Measurements from ENCODE around the gene SLC6A3. TPM values are rescaled to one million over a fixed set of nuclear protein-coding genes. Genes with fewer than 3 reads are reported as not detected.

SLC6A3 gene
- total RNA-seq, 1 donor from 2014 or later, result not detected

GRCh38 chr5:1465966-1466471 is 20.8 kb upstream of the SLC6A3 start:
- intact Hi-C loops (cut with micrococcal nuclease), result no loop called here
- no peak for DNase-seq
- no peaks in the 10 kb centered on the region for H3K27me3 ChIP-seq (ENCODE audit: low read depth)
- no peaks in the 10 kb centered on the region for H3K4me1 ChIP-seq
- H3K9me3 ChIP-seq (replicated peaks), result no peaks in the 10 kb centered on the region
- H3K36me3 ChIP-seq, result peaks cover 61% of the 10 kb centered on the region
- no peak overlapping the region for H3K4me3 ChIP-seq
- no peak for TF ChIP-seq CTCF (IDR thresholded peaks at IDR 0.05; ENCODE audit: borderline replicate concordance)
- H3K27ac ChIP-seq (replicated peaks), result no peak overlapping the region

GRCh38 chr5:1465117-1465516 is 19.9 kb upstream of the SLC6A3 start:
- Histone ChIP-seq H3K27me3 (ENCODE audit: low read depth) (no peaks in the 10 kb centered on the region), H3K27ac (replicated peaks) (no peak overlapping the region), H3K4me3 (no peak overlapping the region), H3K9me3 (replicated peaks) (no peaks in the 10 kb centered on the region), H3K36me3 (peaks cover 65% of the 10 kb centered on the region), H3K4me1 (no peaks in the 10 kb centered on the region)
- no peak for DNase-seq
- no peak for TF ChIP-seq CTCF (IDR thresholded peaks at IDR 0.05; ENCODE audit: borderline replicate concordance)
- intact Hi-C loops (cut with micrococcal nuclease), result no loop called here

- peaks cover 59% of the 10 kb centered on the region for H3K36me3 ChIP-seq
- intact Hi-C loops (cut with micrococcal nuclease), result no loop called here
- no peak for TF ChIP-seq CTCF (IDR thresholded peaks at IDR 0.05; ENCODE audit: borderline replicate concordance)
- no peak for DNase-seq
- H3K4me1 ChIP-seq, result no peaks in the 10 kb centered on the region
- H3K27me3 ChIP-seq (ENCODE audit: low read depth), result no peaks in the 10 kb centered on the region
- no peak overlapping the region for H3K4me3 ChIP-seq
- H3K9me3 ChIP-seq (replicated peaks), result no peaks in the 10 kb centered on the region
- H3K27ac ChIP-seq (replicated peaks), result no peak overlapping the region
Observed at GRCh38 chr5:1464511-1464910, 19.3 kb upstream of the SLC6A3 start.

GRCh38 chr5:1464096-1464446 is 18.8 kb upstream of the SLC6A3 start:
- no peak for TF ChIP-seq CTCF (IDR thresholded peaks at IDR 0.05; ENCODE audit: borderline replicate concordance)
- DNase-seq, result no peak
- Histone ChIP-seq H3K36me3 (peaks cover 55% of the 10 kb centered on the region), H3K9me3 (replicated peaks) (no peaks in the 10 kb centered on the region), H3K27ac (replicated peaks) (no peak overlapping the region), H3K4me1 (no peaks in the 10 kb centered on the region), H3K27me3 (ENCODE audit: low read depth) (no peaks in the 10 kb centered on the region), H3K4me3 (no peak overlapping the region)
- intact Hi-C loops (cut with micrococcal nuclease), result no loop called here

- Histone ChIP-seq H3K4me3 (no peak overlapping the region), H3K27ac (replicated peaks) (no peak overlapping the region), H3K4me1 (no peaks in the 10 kb centered on the region), H3K9me3 (replicated peaks) (no peaks in the 10 kb centered on the region), H3K27me3 (ENCODE audit: low read depth) (no peaks in the 10 kb centered on the region), H3K36me3 (peaks cover 51% of the 10 kb centered on the region)
- no peak for DNase-seq
- no peak for TF ChIP-seq CTCF (IDR thresholded peaks at IDR 0.05; ENCODE audit: borderline replicate concordance)
- intact Hi-C loops (cut with micrococcal nuclease), result no loop called here
Observed at GRCh38 chr5:1463326-1464095, 18.3 kb upstream of the SLC6A3 start.
